Heart right ventricle (tissue), 16 donors: ENCODE measurements around the gene PILRB. TPM values are rescaled to one million over a fixed set of nuclear protein-coding genes. Genes with fewer than 3 reads are reported as not detected.
A peak's percentile ranks its signal among the peaks of the same experiment; 100 is the strongest.

Experiments
- ATAC-seq, 8 donors: fragments of 200-7000 bp; cut with Tn5 transposase; one replicate each; pipeline ENCODE4 v1.9.1; 2020; ENCODE audit warnings: mild to moderate bottlenecking in 8 of 8, moderate library complexity in 8 of 8, moderate number of reproducible peaks in 1 of 8
- DNase-seq, 2 donors: peaks; one replicate each; pipeline ENCODE4 v3.0.0-alpha.2; 2020
- H3K27ac ChIP-seq, 10 donors: fragments of 200-600 bp; sonication (generic) in 2 of 10; one replicate each; pipeline versions ENCODE4 v1.5.0 to v1.8.0; 2020 to 2022; ENCODE audit warnings: mild to moderate bottlenecking in 3 of 10
- H3K27me3 ChIP-seq, 7 donors: fragments of 200-600 bp; one replicate each; pipeline ENCODE4 v1.8.0; 2021 to 2022; ENCODE audit warnings: mild to moderate bottlenecking in 2 of 7
- H3K36me3 ChIP-seq, 9 donors: fragments of 200-600 bp; sonication (generic) in 1 of 9; one replicate each; pipeline versions ENCODE4 v1.5.0 to v1.8.0; 2020 to 2022; ENCODE audit warnings: mild to moderate bottlenecking in 2 of 9
- H3K4me1 ChIP-seq, 9 donors: fragments of 200-600 bp; sonication (generic) in 1 of 9; one replicate each; pipeline versions ENCODE4 v1.5.0 to v1.8.0; 2020 to 2022; ENCODE audit warnings: mild to moderate bottlenecking in 4 of 9
- H3K4me3 ChIP-seq, 10 donors: fragments of 200-600 bp; sonication (generic) in 2 of 10; one replicate each; pipeline versions ENCODE4 v1.5.0 to v1.8.0; 2020 to 2022; ENCODE audit warnings: mild to moderate bottlenecking in 7 of 10, moderate library complexity in 2 of 10
- H3K9me3 ChIP-seq, 11 donors: fragments of 200-600 bp in 10 of 11; sonication (generic) in 2 of 11; one replicate each; pipeline versions ENCODE4 v1.5.0 to v1.8.0; 2013 to 2022; ENCODE audit warnings: mild to moderate bottlenecking in 2 of 11, control low read depth in 1 of 11, moderate library complexity in 1 of 11
- WGBS, 2 donors: extraction: QIAGEN DNeasy Blood & Tissue Kit; methylation state at CpG; one replicate each; pipeline ENCODE4 v1.1.7; 2013; ENCODE audit warnings: inconsistent platforms in 1 of 2; 5-methylcytosine and 5-hydroxymethylcytosine counted together
- intact Hi-C, 10 donors: fragments of 100-400 bp; cut with DNase I; formaldehyde crosslinking; loops; one replicate each; pipeline versions ENCODE4 v1.11.1 to v1.14.2; 2022
- polyA plus RNA-seq, 2 donors: library from polyadenylated mRNA; stranded (reverse); fragments of 200-250 nt; gene quantifications; one replicate each; pipeline ENCODE4 v1.2.3, GENCODE V29; 2013
- total RNA-seq, 10 donors: library from RNA; stranded (reverse); fragmentation: NEBNext Ultra II Directional in 3 of 10; extraction: Animal tissue kit (Norgen Biotek cat#: 25700) in 3 of 10; gene quantifications; one replicate each; pipeline versions ENCODE4 v1.2.1 to v1.2.4, GENCODE V29; 2021 to 2023
- TF ChIP-seq, protein P1 (sequence below), 9 donors: fragments of 200-600 bp; sonication (generic) in 2 of 9; IDR thresholded peaks; one replicate each; pipeline versions ENCODE4 v1.5.0 to v1.8.0; 2021 to 2022; ENCODE audit warnings: antibody characterized with exemption in 9 of 9, mild to moderate bottlenecking in 5 of 9, moderate library complexity in 1 of 9
- donor health status: Arrhythmogenic right ventricular cardiomyopathy.
- donor health status: ischemic (EF 13 %, LVEDD 7.1; RV severe dilation, severe dysfunction).
- donor health status: healthy with polysubstance abuse.
- donor health status: DM: no; HTN: yes; CAD: no.
- donor health status: DM: no; HTN: no; CAD: no.
- donor health status: ischemic (EF 25% LVEDD 6.9; RV normal size, moderate dysfunction).
- donor health status: ischemic (EF 25% LVEDD 5.7; RV mildly dilated, moderate dysfunction).
- donor health status: healthy.
- donor health status: DM: yes; HTN: yes; CAD: no.
- donor health status: Ischemic cardiomyopathy.
- donor health status: ischemic (EF 35%, LVEDD 5.7; RV mildly dilated, moderate dysfunction).
- donor health status: nonischemic (EF 11% LVEDD 7.7; RV severe dilation, severe dysfunction).
- donor health status: DM: yes; HTN: yes; CAD: no.
- donor health status: PGD.
- donor health status: ischemic (EF 29% LVEDD 5.4; RV normal size, mild dysfunction).
- donor health status: nonischemic (EF 23%, LVEDD 6.1; RV moderate dilation, normal function).

PILRB gene
- total and polyA plus RNA-seq, 12 donors = 7.3 to 69.1 (median 11.4) TPM

DNA sequence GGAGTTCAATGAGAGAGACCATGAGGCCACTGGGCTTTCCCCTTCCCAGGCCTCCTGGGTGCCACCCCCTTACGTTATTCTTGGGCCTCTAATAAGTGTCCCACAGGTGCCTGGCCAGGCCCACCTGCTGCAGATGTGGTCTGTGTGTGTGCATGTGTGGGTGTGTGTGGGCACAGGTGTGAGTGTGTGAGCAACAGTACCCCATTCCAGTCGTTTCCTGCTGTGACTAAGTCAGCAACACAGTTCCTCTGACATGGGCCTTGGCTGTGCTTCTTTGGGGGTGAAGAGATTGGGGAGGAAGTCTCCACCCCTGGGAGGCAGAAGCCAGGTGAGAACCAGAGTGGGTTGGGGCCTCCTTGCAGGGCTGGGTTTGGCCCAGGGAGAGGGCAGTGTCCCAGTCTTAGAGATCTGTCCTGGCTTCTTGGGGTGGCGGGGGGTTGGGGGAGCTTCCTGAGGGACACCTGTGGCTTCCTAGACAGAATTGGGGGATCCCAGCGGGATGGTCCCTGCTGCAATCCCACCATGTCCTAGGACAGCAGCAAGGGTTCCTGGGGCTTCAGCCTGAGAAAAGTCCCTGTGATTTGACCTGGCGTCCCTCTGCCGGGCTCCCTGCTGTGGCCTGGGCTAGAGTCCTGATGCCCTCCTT is 4.1 kb upstream of the PILRB start:
- ATAC-seq (no peak), DNase-seq (no peak)
- Histone ChIP-seq H3K27me3 (no peaks in the 10 kb centered on the region), H3K4me1 (no peaks in the 10 kb centered on the region), H3K36me3 (peaks cover 0 to 98% (median 45%) of the 10 kb centered on the region in 9 donors), H3K9me3 (no peaks in the 10 kb centered on the region), H3K4me3 (no peak overlapping the region), H3K27ac (peak overlapping the region in 1 of 10 donors; percentile 66)
- WGBS, 2 donors = 85 to 87% methylated on average over 6 of the region's 6 CpGs
- intact Hi-C loops = no loop called here
- TF ChIP-seq, protein P1, sequence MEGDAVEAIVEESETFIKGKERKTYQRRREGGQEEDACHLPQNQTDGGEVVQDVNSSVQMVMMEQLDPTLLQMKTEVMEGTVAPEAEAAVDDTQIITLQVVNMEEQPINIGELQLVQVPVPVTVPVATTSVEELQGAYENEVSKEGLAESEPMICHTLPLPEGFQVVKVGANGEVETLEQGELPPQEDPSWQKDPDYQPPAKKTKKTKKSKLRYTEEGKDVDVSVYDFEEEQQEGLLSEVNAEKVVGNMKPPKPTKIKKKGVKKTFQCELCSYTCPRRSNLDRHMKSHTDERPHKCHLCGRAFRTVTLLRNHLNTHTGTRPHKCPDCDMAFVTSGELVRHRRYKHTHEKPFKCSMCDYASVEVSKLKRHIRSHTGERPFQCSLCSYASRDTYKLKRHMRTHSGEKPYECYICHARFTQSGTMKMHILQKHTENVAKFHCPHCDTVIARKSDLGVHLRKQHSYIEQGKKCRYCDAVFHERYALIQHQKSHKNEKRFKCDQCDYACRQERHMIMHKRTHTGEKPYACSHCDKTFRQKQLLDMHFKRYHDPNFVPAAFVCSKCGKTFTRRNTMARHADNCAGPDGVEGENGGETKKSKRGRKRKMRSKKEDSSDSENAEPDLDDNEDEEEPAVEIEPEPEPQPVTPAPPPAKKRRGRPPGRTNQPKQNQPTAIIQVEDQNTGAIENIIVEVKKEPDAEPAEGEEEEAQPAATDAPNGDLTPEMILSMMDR (IDR thresholded peaks at IDR 0.05) = no peak

DNA sequence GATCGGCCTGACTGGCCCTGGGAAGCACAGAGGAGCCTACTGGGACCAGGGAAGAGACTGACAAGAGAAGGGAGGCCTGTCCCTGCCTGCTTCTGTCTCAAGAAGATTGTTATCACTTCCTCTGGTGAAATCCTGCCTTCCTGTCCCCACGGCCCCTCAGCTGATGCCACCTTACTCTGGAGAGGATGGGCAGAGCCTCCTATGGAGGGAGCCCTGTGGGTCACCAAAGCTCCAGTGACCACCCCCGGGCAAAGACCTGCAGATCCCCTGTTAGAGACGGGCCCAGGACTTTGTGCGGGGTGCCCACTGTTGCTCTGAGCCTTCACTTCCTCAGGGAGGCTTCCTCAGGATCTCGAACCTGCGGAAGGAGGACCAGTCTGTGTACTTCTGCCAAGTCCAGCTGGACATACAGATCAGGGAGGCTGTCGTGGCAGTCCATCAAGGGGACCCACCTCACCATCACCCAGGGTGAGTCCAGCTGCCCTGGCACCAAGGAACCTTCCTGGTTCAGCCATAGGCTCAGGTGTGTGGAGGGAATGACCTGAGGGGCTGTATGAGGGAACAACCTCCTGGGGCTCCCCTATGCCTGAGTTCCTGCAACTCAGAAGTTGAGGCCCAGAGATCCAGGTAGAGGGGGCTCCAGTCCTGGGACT is 1.4 kb upstream of the PILRB start:
- no peak for DNase-seq
- peaks cover 4 to 98% (median 55%) of the 10 kb centered on the region in 9 donors for H3K36me3 ChIP-seq
- no peaks in the 10 kb centered on the region for H3K4me1 ChIP-seq
- H3K9me3 ChIP-seq = no peaks in the 10 kb centered on the region
- no peaks in the 10 kb centered on the region for H3K27me3 ChIP-seq
- peak overlapping the region in 2 of 10 donors; percentile 40 to 83 for H3K27ac ChIP-seq
- intact Hi-C loops = loop anchor here in 1 of 10 donors (5.0 kb wide), 1 partner anchor 51 kb away; no protein-coding TSS in a partner anchor
- no peak for ATAC-seq
- TF ChIP-seq, protein P1 (IDR thresholded peaks at IDR 0.05) = no peak
- H3K4me3 ChIP-seq = peak overlapping the region in 1 of 10 donors; percentile 32
- WGBS, 2 donors = 89 to 90% methylated on average over 8 of the region's 8 CpGs

DNA sequence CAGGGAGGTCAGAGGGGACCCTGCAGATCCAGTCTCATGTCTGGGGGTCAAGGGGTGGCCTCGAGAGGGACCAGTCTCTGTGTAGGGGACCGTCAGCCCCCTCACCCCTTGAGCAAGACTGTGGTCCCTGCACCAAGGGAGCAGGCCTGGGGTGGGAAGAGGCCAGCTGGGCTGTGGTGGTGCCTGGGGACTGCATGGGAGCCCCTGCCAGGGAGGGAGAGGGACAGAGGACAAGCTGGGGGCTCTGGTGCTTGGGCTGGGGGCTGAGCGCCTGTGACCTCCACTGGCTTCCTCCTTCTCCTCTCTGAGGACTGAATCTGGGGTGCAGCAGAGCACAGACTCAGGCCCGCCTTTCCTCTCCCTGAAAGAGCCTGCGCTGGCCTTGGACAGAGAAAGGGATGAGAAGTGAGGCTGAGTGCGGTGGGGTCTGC is 771 bp upstream of the PILRB start:
- ATAC-seq = peak in 2 of 8 donors; percentile 7 to 14
- H3K4me1 ChIP-seq = no peaks in the 10 kb centered on the region

DNA sequence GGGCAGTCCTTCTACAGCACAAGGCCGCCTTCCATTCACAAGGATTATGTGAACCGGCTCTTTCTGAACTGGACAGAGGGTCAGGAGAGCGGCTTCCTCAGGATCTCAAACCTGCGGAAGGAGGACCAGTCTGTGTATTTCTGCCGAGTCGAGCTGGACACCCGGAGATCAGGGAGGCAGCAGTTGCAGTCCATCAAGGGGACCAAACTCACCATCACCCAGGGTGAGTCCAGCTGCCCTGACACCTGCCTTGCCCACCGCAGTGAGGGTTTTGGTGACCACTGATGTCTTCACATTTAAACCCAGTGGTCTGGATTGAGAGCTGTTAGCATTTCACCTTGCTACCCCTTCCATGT is 918 bp downstream of the PILRB start:
- 92 to 95% methylated on average over 8 of the region's 8 CpGs for WGBS, 2 donors
- intact Hi-C loops = loop anchor here in 1 of 10 donors (5.0 kb wide), 1 partner anchor 48 kb away; no protein-coding TSS in a partner anchor
- Histone ChIP-seq H3K4me1 (no peaks in the 10 kb centered on the region), H3K27me3 (no peaks in the 10 kb centered on the region), H3K9me3 (no peaks in the 10 kb centered on the region), H3K27ac (no peak overlapping the region), H3K36me3 (peaks cover 4 to 100% (median 60%) of the 10 kb centered on the region in 9 donors), H3K4me3 (no peak overlapping the region)
- DNase-seq = no peak
- ATAC-seq = no peak
- TF ChIP-seq, protein P1 (IDR thresholded peaks at IDR 0.05) = no peak

More for the DNA sequence above, 771 bp upstream of the PILRB start:
- H3K27me3 ChIP-seq = no peaks in the 10 kb centered on the region
- peak overlapping the region in 2 of 10 donors; percentile 40 to 83 for H3K27ac ChIP-seq
- peaks cover 4 to 100% (median 61%) of the 10 kb centered on the region in 9 donors for H3K36me3 ChIP-seq
- no peaks in the 10 kb centered on the region for H3K9me3 ChIP-seq
- no peak for DNase-seq
- H3K4me3 ChIP-seq = peak overlapping the region in 1 of 10 donors; percentile 32
- 94 to 96% methylated on average over 6 of the region's 6 CpGs for WGBS, 2 donors
- TF ChIP-seq, protein P1 (IDR thresholded peaks at IDR 0.05) = no peak
- intact Hi-C loops = loop anchor here in 1 of 10 donors (5.0 kb wide), 1 partner anchor 50 kb away; no protein-coding TSS in a partner anchor
